ENCODE measurements around the gene WFDC1. TPM values are rescaled to one million over a fixed set of nuclear protein-coding genes. Genes with fewer than 3 reads are reported as not detected.

Gene WFDC1
- total RNA-seq, 1 donor from 2014 or later, result 12.0 TPM

- Histone ChIP-seq H3K27ac (no peak overlapping the region), H3K4me3 (no peak overlapping the region), H3K9me3 (peaks cover 2% of the 10 kb centered on the region), H3K27me3 (no peaks in the 10 kb centered on the region), H3K4me1 (no peaks in the 10 kb centered on the region), H3K36me3 (no peaks in the 10 kb centered on the region)
- TF ChIP-seq CTCF (IDR thresholded peaks at IDR 0.05) (no peak), POLR2AphosphoS5 (IDR thresholded peaks at IDR 0.05; ENCODE audit: insufficient read depth in 1 of 2, low read depth in 1 of 2) (no peak), POLR2A (IDR thresholded peaks at IDR 0.05) (no peak)
- intact Hi-C loops (cut with DNase I), result no loop called here
- no peak for DNase-seq (ENCODE audit: extremely low spot score in 2 of 2)
These were observed 18.2 kb downstream of the WFDC1 start for GRCh38 chr16:84312783-84313382.

GRCh38 chr16:84313921-84314320 lies 19.2 kb downstream of the WFDC1 start:
- Histone ChIP-seq H3K36me3 (no peaks in the 10 kb centered on the region), H3K4me1 (no peaks in the 10 kb centered on the region), H3K9me3 (peaks cover 4% of the 10 kb centered on the region), H3K4me3 (no peak overlapping the region), H3K27me3 (no peaks in the 10 kb centered on the region), H3K27ac (no peak overlapping the region)
- TF ChIP-seq CTCF (IDR thresholded peaks at IDR 0.05), result no peak
- TF ChIP-seq POLR2A (IDR thresholded peaks at IDR 0.05), result no peak
- no peak for TF ChIP-seq POLR2AphosphoS5 (IDR thresholded peaks at IDR 0.05; ENCODE audit: insufficient read depth in 1 of 2, low read depth in 1 of 2)
- intact Hi-C loops (cut with DNase I), result no loop called here
- DNase-seq (ENCODE audit: extremely low spot score in 2 of 2), result no peak

GRCh38 chr16:84314373-84314772 lies 19.7 kb downstream of the WFDC1 start:
- Histone ChIP-seq H3K9me3 (peaks cover 4% of the 10 kb centered on the region), H3K27me3 (no peaks in the 10 kb centered on the region), H3K27ac (no peak overlapping the region), H3K4me1 (no peaks in the 10 kb centered on the region), H3K36me3 (no peaks in the 10 kb centered on the region), H3K4me3 (no peak overlapping the region)
- DNase-seq (ENCODE audit: extremely low spot score in 2 of 2), result no peak
- no peak for TF ChIP-seq POLR2A (IDR thresholded peaks at IDR 0.05)
- intact Hi-C loops (cut with DNase I), result no loop called here

- H3K4me1 ChIP-seq, result no peaks in the 10 kb centered on the region
- TF ChIP-seq CTCF (IDR thresholded peaks at IDR 0.05) (no peak), POLR2AphosphoS5 (IDR thresholded peaks at IDR 0.05; ENCODE audit: insufficient read depth in 1 of 2, low read depth in 1 of 2) (no peak), POLR2A (IDR thresholded peaks at IDR 0.05) (no peak)
- H3K9me3 ChIP-seq, result peaks cover 4% of the 10 kb centered on the region
- intact Hi-C loops (cut with DNase I), result no loop called here
- no peak overlapping the region for H3K4me3 ChIP-seq
- H3K27ac ChIP-seq, result no peak overlapping the region
- no peaks in the 10 kb centered on the region for H3K27me3 ChIP-seq
- H3K36me3 ChIP-seq, result no peaks in the 10 kb centered on the region
- DNase-seq (ENCODE audit: extremely low spot score in 2 of 2), result no peak
These were observed 20.1 kb downstream of the WFDC1 start for GRCh38 chr16:84314814-84315213.

GRCh38 chr16:84315422-84315821 lies 20.7 kb downstream of the WFDC1 start:
- H3K4me3 ChIP-seq, result no peak overlapping the region
- peaks cover 4% of the 10 kb centered on the region for H3K9me3 ChIP-seq
- no peaks in the 10 kb centered on the region for H3K4me1 ChIP-seq
- no peaks in the 10 kb centered on the region for H3K27me3 ChIP-seq
- DNase-seq (ENCODE audit: extremely low spot score in 2 of 2), result no peak
- intact Hi-C loops (cut with DNase I), result no loop called here
- TF ChIP-seq POLR2AphosphoS5 (IDR thresholded peaks at IDR 0.05; ENCODE audit: insufficient read depth in 1 of 2, low read depth in 1 of 2) (no peak), CTCF (IDR thresholded peaks at IDR 0.05) (no peak), POLR2A (IDR thresholded peaks at IDR 0.05) (no peak)
- no peaks in the 10 kb centered on the region for H3K36me3 ChIP-seq
- H3K27ac ChIP-seq, result no peak overlapping the region

Measured in vagina (tissue), 2 donors.